Activated T-cell treated with anti-CD3 and anti-CD28 coated beads for 48 hours (primary cell): Measurements from ENCODE around the gene TGFBR3L.
"Not testable (repeated sequence)": the region's sequence is repeated elsewhere in the genome, so short reads cannot be mapped to it uniquely, and the experiment has no call there.

ENCODE experiments used
- DNase-seq: peaks from one replicate; pipeline ENCODE4 v3.0.0-alpha.2; 2020; ENCODE audit warnings: low read depth

TGFBR3L gene

GRCh38 chr19:7961082-7961481 lies 46.5 kb downstream of the TGFBR3L start:
- not testable (repeated sequence) for DNase-seq

- no peak for DNase-seq
Measured at GRCh38 chr19:7961920-7962626, 47.4 kb downstream of the TGFBR3L start.

GRCh38 chr19:7962644-7963268 lies 48.1 kb downstream of the TGFBR3L start:
- no peak for DNase-seq

- DNase-seq, result no peak
Measured at GRCh38 chr19:7963566-7963965, 48.9 kb downstream of the TGFBR3L start.

- no peak for DNase-seq
Measured at GRCh38 chr19:7965259-7965841, 50.7 kb downstream of the TGFBR3L start.

GRCh38 chr19:7965921-7966665 lies 51.5 kb downstream of the TGFBR3L start:
- no peak for DNase-seq

- no peak for DNase-seq
Measured at GRCh38 chr19:7968008-7968795, 53.6 kb downstream of the TGFBR3L start.
